ENCODE data around the gene ABCA6. TPM values are rescaled to one million over a fixed set of nuclear protein-coding genes. Genes with fewer than 3 reads are reported as not detected.

ABCA6 gene
- total and polyA plus RNA-seq, 2 of the 13 experiments (the other 11 are each of a cell fraction or from before 2014, with no cell fraction given): 0.05 to 0.11 TPM

- POLR2A ChIA-PET: no interaction called here
- H3K4me1 ChIP-seq (ENCODE audit: insufficient read depth, low read length): peaks cover 12% of the 10 kb centered on the region
- no peak overlapping the region for H3K4me3 ChIP-seq (replicated peaks in 1 of 3; ENCODE audit: insufficient read depth in 1 of 3, low read depth in 2 of 3, low read length in 3 of 3)
- H3K36me3 ChIP-seq (replicated peaks in 1 of 2; ENCODE audit: control insufficient read depth in 1 of 2, insufficient read depth in 2 of 2, low read length in 2 of 2): no peaks in the 10 kb centered on the region
- no peak overlapping the region for H3K9ac ChIP-seq (ENCODE audit: insufficient read depth, low read depth, low read length)
- H3K27me3 ChIP-seq (ENCODE audit: control insufficient read depth in 1 of 2, insufficient read depth in 2 of 2, low read length in 2 of 2): no peaks in the 10 kb centered on the region
- ATAC-seq (no peak), DNase-seq (ENCODE audit: low spot score) (no peak), FAIRE-seq (no peak)
- intact Hi-C loops (cut with micrococcal nuclease; ENCODE audit: unreplicated experiment) (no loop called here), in situ Hi-C loops (cut with HindIII; ENCODE audit: extremely low pct_ligation_motif_present, low pct_unique_long_range_greater_than_20kb) (no loop called here)
- CTCF ChIA-PET (ENCODE audit: low intra/inter-chr PET ratio, low total read pairs): no interaction called here
- no TSS peak for BruUV-seq (replicated peaks)
- no peaks in the 10 kb centered on the region for H3K79me2 ChIP-seq (ENCODE audit: insufficient read depth, low read length)
- H2AFZ ChIP-seq (ENCODE audit: low read length): no peak overlapping the region
- no peaks in the 10 kb centered on the region for H4K20me1 ChIP-seq (ENCODE audit: insufficient read depth, low read length)
- no peak overlapping the region for H3K27ac ChIP-seq (ENCODE audit: extremely low read length, insufficient read depth, low read length)
- H3K9me3 ChIP-seq (ENCODE audit: low read length): no peaks in the 10 kb centered on the region
- WGBS (ENCODE audit: low lambda C conversion rate): 77% methylated on average over 4 of the region's 4 CpGs
- no peak overlapping the region for H3K4me2 ChIP-seq (ENCODE audit: low read depth, low read length)
- TF ChIP-seq ZNF629 (CRISPR knock-in tag; conservative IDR thresholded peaks at IDR 0.05): no peak
- TF ChIP-seq RFXAP (CRISPR knock-in tag; IDR thresholded peaks at IDR 0.05; ENCODE audit: borderline replicate concordance): no peak
- TF ChIP-seq CBX2 (IDR thresholded peaks at IDR 0.05; ENCODE audit: low read depth, low read length): no peak
- TF ChIP-seq CBX2 (CRISPR knock-in tag; IDR thresholded peaks at IDR 0.05; ENCODE audit: low read depth): no peak
- TF ChIP-seq ZMAT3 (CRISPR knock-in tag; conservative IDR thresholded peaks at IDR 0.05): no peak
- TF ChIP-seq ZNF691 (CRISPR knock-in tag; IDR thresholded peaks at IDR 0.05; ENCODE audit: borderline replicate concordance, low read depth): no peak
- no peak for TF ChIP-seq DRAP1 (CRISPR knock-in tag; IDR thresholded peaks at IDR 0.05)
- no peak for TF ChIP-seq SMYD3 (CRISPR knock-in tag; IDR thresholded peaks at IDR 0.05)
- no peak for TF ChIP-seq CCAR2 (optimal IDR thresholded peaks at IDR 0.05; ENCODE audit: low read depth, low read length)
- TF ChIP-seq SRSF9 (IDR thresholded peaks at IDR 0.05; ENCODE audit: borderline replicate concordance, insufficient read depth, low read depth, low read length, poor library complexity, severe bottlenecking): no peak
- TF ChIP-seq HOXD1 (CRISPR knock-in tag; IDR thresholded peaks at IDR 0.05): no peak
- no peak for TF ChIP-seq MEIS2 (CRISPR knock-in tag; IDR thresholded peaks at IDR 0.05)
- no peak for TF ChIP-seq ZNF180 (CRISPR knock-in tag; IDR thresholded peaks at IDR 0.05; ENCODE audit: borderline replicate concordance, low read depth)
- TF ChIP-seq TFDP2 (CRISPR knock-in tag; IDR thresholded peaks at IDR 0.05): no peak
- no peak for TF ChIP-seq SKI (IDR thresholded peaks at IDR 0.05; ENCODE audit: partially characterized antibody)
- TF ChIP-seq ARHGAP35 (CRISPR knock-in tag; IDR thresholded peaks at IDR 0.05; ENCODE audit: borderline replicate concordance): no peak
- TF ChIP-seq ZUFSP (CRISPR knock-in tag; IDR thresholded peaks at IDR 0.05; ENCODE audit: borderline replicate concordance): no peak
- TF ChIP-seq AKAP8 (CRISPR knock-in tag; IDR thresholded peaks at IDR 0.05): no peak
- no peak for TF ChIP-seq FUBP1 (CRISPR knock-in tag; IDR thresholded peaks at IDR 0.05; ENCODE audit: borderline replicate concordance)
Observed at GRCh38 chr17:69175262-69175624, 33.5 kb upstream of the ABCA6 start.

Data from HepG2 (cell line).